ENCODE results near the gene SALL1.

The SALL1 gene

DNA sequence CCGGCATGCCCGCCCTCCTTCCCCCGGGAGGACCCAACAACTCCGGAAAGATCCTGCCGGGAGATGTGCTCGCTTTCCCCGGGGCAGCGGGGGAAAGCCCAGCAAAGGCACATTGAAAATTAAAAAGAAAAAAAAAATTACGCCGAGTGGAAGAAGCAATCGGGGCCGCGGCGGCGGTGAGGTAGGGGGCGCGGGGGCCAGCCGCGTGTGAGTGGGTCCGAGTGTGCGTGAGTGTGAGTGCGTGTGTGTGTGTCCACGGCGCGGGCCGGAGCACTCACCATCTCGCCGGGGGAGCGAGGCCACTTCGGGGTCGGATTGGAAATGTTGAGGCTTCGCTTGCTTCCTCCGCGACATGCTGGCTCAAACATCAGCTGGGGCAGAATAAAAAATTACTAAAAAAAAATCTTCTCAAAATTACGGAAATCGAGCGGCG, at the start of gene SALL1:
Gene SALL1, minus strand, starts transcription at position 383 of the 433 bp plus-strand sequence. Its CDS starts 29 bp downstream, at position 354.
- no peak for DNase-seq (ENCODE audit: extremely low read depth in 1 of 2, low read depth in 1 of 2)

- DNase-seq (ENCODE audit: extremely low read depth in 1 of 2, low read depth in 1 of 2): no peak
These were observed 49.7 kb upstream of the SALL1 start for GRCh38 chr16:51200793-51201192.

- DNase-seq (ENCODE audit: extremely low read depth in 1 of 2, low read depth in 1 of 2): no peak
These were observed 47.1 kb upstream of the SALL1 start for GRCh38 chr16:51197953-51198748.

DNA sequence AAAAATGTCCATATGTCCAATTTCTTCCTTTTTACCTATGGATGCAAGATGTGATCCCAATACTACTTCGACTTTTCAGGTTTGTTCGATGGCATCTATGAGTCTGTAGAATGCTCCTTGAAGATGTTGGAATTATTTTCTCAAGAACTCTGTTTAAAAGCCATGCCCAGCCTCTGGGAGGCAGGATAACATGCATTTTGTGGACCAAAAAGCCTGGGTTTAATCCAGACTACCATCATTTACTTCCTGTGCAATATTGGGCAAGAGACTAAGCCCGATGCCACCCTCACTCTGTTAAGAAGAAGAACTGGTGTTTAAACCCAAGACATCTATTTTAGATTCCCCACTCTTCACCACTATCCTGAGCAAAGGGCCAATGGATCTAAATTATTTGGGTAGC, 42.8 kb upstream of the SALL1 start:
- no peak for DNase-seq (ENCODE audit: extremely low read depth in 1 of 2, low read depth in 1 of 2)

DNA sequence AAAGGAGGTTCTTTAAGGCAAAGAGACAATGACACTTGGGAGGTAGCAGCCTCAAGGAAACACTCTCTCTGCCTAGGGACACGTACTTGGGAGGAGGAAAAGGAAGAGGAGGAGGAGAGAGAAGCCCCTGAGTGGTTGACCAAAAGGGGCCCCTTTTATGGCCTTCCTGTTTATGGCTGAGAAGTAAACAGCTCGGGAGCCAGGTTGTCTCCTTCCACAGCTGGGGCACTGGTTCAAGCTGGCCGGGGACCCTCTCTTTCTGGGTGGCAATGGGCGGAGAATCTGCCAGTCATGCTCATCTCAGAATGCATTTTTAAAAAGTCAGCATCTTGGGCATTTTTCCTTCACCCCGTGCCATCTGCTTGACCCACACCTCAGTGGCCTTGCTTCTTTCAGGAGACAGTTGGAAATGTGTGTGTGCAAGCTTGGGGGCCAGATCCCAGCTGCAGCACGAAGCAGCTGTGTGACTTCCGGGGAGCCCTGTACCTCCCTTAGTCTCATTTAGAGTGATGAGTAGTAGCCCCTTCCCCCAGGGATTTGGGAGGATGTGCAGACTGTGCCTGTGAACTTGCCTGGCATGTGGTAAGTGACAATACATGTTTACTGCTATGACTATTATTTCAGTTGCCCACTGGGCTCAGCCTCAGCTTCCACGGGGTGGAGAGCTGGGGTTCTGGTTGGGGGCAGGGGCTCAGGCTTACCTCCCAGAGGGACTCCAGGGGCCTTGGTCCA, 33.8 kb upstream of the SALL1 start:
- DNase-seq (ENCODE audit: extremely low read depth in 1 of 2, low read depth in 1 of 2): no peak

DNA sequence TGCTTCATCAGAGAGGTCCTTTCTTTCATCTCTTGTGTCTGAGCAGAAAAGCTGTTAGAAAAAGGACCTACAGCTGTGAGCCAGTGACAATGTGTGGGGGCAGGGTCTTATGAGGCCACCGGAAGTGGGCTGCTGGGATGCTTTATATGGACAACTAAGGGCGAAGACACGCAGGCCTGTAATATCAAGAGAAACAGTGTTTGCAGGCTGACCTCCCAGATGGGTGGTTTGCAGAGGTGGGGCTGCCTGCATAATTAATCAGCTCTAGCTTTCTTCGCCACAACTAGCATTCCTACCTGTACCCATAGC, 30.4 kb upstream of the SALL1 start:
- no peak for DNase-seq (ENCODE audit: extremely low read depth in 1 of 2, low read depth in 1 of 2)

DNA sequence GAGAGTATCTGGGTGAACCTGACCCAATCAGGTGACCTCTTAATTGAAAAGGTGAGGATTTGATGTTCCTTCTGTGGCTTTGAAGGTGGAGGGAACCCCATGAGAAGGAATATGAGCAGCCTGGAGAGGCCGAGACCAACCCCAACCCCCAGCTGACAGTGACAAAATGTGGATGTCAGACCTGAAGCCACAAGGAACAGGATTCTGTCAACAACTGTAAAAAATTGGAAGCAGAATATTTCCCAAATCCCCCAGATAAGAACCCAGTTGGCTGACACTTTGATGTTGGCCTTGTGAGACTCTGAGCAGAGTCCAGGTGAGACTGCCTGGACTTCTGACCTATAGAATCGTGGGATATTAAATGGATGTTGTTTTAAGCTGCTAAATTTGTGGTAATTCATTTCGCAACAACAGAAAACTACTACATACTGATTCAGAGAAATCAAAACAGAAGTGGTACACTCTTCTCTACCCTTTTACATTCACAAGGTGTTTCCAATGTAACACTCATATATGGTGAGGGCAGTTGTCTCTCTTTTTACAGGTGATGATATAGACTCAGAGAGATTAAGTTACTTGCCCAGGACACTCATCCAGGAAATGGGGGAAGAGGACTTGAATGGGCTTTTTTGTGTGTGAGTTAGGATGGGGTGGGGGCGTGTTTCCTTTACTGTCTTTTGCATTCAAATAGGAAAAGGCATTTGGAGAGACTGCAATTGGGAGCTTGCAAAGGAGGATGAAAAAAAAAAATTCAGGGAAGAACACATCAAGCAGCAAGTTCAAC, 29.8 kb upstream of the SALL1 start:
- no peak for DNase-seq (ENCODE audit: extremely low read depth in 1 of 2, low read depth in 1 of 2)

DNA sequence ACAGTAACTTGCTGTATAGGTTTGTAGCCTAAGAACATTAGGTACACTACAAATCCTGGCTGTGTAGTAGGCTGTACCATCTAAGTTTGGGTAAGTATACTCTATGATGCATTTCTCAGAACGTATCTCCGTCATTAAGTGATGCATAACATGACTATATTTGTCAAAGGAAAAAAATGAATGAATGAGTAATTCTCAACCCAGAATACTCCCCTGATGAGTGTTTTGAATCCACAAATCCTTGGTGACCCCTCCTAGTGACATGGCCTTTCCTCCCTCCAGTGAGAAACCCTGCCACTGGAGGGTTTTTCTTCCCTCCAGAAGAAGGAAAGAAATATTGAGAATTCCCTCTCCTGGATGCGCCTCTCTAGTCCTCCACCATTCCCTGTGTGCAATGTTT, 24.0 kb upstream of the SALL1 start:
- no peak for DNase-seq (ENCODE audit: extremely low read depth in 1 of 2, low read depth in 1 of 2)

GRCh38 chr16:51172368-51172767, 21.3 kb upstream of the SALL1 start:
- DNase-seq (ENCODE audit: extremely low read depth in 1 of 2, low read depth in 1 of 2): no peak

- DNase-seq (ENCODE audit: extremely low read depth in 1 of 2, low read depth in 1 of 2): no peak
These were observed 17.7 kb upstream of the SALL1 start for GRCh38 chr16:51168755-51169154.

- no peak for DNase-seq (ENCODE audit: extremely low read depth in 1 of 2, low read depth in 1 of 2)
These were observed 16.3 kb upstream of the SALL1 start for GRCh38 chr16:51167170-51167895.

DNA sequence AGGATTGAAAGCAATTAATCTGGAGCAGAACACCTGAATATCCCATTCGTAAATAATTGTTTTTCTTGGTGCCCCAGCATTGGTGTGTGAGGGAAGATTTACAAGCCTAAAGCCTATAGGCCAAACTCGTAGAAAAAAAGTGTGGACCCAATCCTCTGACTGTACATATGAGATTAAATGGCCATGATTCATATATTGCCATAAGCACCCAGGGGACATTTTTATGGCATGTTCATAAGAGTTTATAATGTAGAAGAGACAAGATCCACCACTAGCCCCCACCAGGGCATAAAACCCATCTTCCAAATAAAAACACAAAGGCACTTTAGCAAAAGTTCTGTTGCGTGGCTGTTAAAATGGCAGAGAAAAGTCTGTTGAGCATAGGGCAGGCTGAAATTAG, 15.5 kb upstream of the SALL1 start:
- DNase-seq (ENCODE audit: extremely low read depth in 1 of 2, low read depth in 1 of 2): no peak

DNA sequence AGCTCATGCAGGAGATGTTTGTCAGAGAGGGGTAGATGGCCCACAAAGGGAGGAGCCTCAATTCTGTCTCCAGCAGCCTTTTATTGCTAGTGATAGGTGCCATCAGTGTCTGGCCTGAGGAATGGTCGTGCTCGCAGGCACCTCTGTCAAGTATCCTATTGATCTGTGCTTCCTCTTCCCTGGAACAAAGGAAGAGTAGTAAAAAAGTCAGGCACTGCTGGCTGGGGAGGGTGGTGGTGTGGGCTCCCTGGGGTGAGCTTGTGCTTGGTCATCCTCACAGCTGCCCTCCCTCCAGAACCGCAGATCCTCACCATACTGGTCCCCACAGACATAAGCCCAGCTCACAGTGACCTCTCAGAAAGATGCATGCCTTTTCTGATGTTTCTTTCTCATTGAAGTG, 15.0 kb upstream of the SALL1 start:
- no peak for DNase-seq (ENCODE audit: extremely low read depth in 1 of 2, low read depth in 1 of 2)

- no peak for DNase-seq (ENCODE audit: extremely low read depth in 1 of 2, low read depth in 1 of 2)
These were observed 14.0 kb upstream of the SALL1 start for GRCh38 chr16:51165043-51165442.

GRCh38 chr16:51164574-51164973, 13.5 kb upstream of the SALL1 start:
- DNase-seq (ENCODE audit: extremely low read depth in 1 of 2, low read depth in 1 of 2): no peak

GRCh38 chr16:51163894-51164566, 13.0 kb upstream of the SALL1 start:
- no peak for DNase-seq (ENCODE audit: extremely low read depth in 1 of 2, low read depth in 1 of 2)

- DNase-seq (ENCODE audit: extremely low read depth in 1 of 2, low read depth in 1 of 2): no peak
These were observed 12.3 kb upstream of the SALL1 start for GRCh38 chr16:51163366-51163765.

GRCh38 chr16:51161440-51162195, 10.5 kb upstream of the SALL1 start:
- no peak for DNase-seq (ENCODE audit: extremely low read depth in 1 of 2, low read depth in 1 of 2)

- no peak for DNase-seq (ENCODE audit: extremely low read depth in 1 of 2, low read depth in 1 of 2)
These were observed 8.8 kb upstream of the SALL1 start for GRCh38 chr16:51159865-51160264.

DNA sequence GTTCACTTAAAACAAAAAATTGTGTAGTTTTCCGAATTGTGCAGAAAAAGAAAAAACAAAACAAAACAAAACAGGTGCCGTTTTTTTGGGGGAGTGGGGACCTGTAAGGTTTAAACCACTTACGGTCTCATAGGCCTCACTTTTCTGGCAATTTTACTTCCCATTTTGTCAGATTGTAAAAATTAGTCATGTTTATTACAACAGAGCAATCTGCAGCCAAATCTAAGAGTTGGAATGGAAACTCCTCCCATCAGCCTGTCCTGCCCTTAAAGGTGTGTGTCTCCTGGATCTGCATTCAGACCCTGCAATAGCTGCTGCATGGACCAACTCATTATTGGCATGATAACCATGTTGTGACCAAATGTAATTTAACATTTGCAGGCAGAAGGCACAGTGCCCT, 8.2 kb upstream of the SALL1 start:
- no peak for DNase-seq (ENCODE audit: extremely low read depth in 1 of 2, low read depth in 1 of 2)

Data from stimulated activated CD8-positive, alpha-beta memory T cell treated with anti-CD3 and anti-CD28 coated beads, Interleukin-7, amount 100 ng/mL, for 48 hours (primary cell).